H1 (cell line): ENCODE results near the gene ZBTB24.

Experiments used
- CTCF ChIP-seq, 3 experiments: IDR thresholded peaks; 1 replicate in 2 of 3; 2 replicates in 1 of 3; pipeline versions ENCODE4 v1.5.1 to v1.6.1; 2011; ENCODE audit warnings: low read length in 3 of 3, mild to moderate bottlenecking in 3 of 3, inconsistent platforms in 2 of 3, low read depth in 1 of 3, moderate library complexity in 1 of 3; ENCODE audit not compliant: insufficient read depth in 1 of 3; ENCODE audit errors: control extremely low read depth in 1 of 3
- EP300 ChIP-seq, 2 experiments: IDR thresholded peaks; 1 replicate in 1 of 2; 2 replicates in 1 of 2; pipeline ENCODE4 v1.6.1; 2011 to 2012; ENCODE audit warnings: low read depth in 2 of 2, low read length in 2 of 2, mild to moderate bottlenecking in 2 of 2, borderline replicate concordance in 1 of 2, inconsistent platforms in 1 of 2, moderate library complexity in 1 of 2
- GABPA ChIP-seq: IDR thresholded peaks from 2 replicates; pipeline ENCODE4 v1.6.1; 2011; ENCODE audit warnings: mild to moderate bottlenecking, low read length, moderate library complexity, borderline replicate concordance; ENCODE audit not compliant: insufficient read depth
- JUND ChIP-seq: IDR thresholded peaks from 2 replicates; pipeline ENCODE4 v1.6.1; 2011; ENCODE audit warnings: mild to moderate bottlenecking, improper control_type of control experiment, low read length
- SIN3A ChIP-seq, 2 experiments: IDR thresholded peaks in 1 of 2; conservative IDR thresholded peaks in 1 of 2; 2 replicates each; pipeline ENCODE4 v1.6.1; 2011 to 2012; ENCODE audit warnings: low read length in 2 of 2, improper control_type of control experiment in 1 of 2, low read depth in 1 of 2, mild to moderate bottlenecking in 1 of 2
- SUZ12 ChIP-seq: fragments of 200-600 bp; sonication (generic); IDR thresholded peaks from 2 replicates; pipeline ENCODE4 v1.6.1; 2012; ENCODE audit warnings: mild to moderate bottlenecking, inconsistent platforms, low read length, moderate library complexity, mixed read lengths
- TAF1 ChIP-seq: IDR thresholded peaks from 2 replicates; pipeline ENCODE4 v1.6.1; 2011; ENCODE audit warnings: mild to moderate bottlenecking, low read depth, low read length
- TCF12 ChIP-seq: IDR thresholded peaks from 2 replicates; pipeline ENCODE4 v1.6.1; 2011; ENCODE audit warnings: low read depth, mild to moderate bottlenecking, low read length

- TF ChIP-seq CTCF (IDR thresholded peaks at IDR 0.05; ENCODE audit: control extremely low read depth in 1 of 3, insufficient read depth in 1 of 3, low read depth in 1 of 3, low read length in 3 of 3) (no peak), TCF12 (no peak), EP300 (IDR thresholded peaks at IDR 0.05; ENCODE audit: borderline replicate concordance in 1 of 2, low read depth in 2 of 2, low read length in 2 of 2) (no peak), GABPA (no peak), SUZ12 (no peak), JUND (no peak), SIN3A (conservative IDR thresholded peaks at IDR 0.05 in 1 of 2, IDR thresholded peaks at IDR 0.05 in 1 of 2; ENCODE audit: low read depth in 1 of 2, low read length in 2 of 2) (no peak), TAF1 (no peak)
Observed at GRCh38 chr6:109472132-109472995, 10.7 kb downstream of the ZBTB24 start.
